HL-60 (cell line): Measurements from ENCODE around the gene DDX56.

Experiments
- DNase-seq, 2 experiments: peaks; one replicate each; pipeline ENCODE4 v3.0.0-alpha.2; 2010 to 2020; ENCODE audit warnings: low read depth in 1 of 2, low spot score in 1 of 2
- H3K27ac ChIP-seq: fragments of 250-450 bp; sonication (Bioruptor Pico); replicated peaks from 2 replicates; pipeline ENCODE4 v1.5.1; 2020; ENCODE audit warnings: mild to moderate bottlenecking, moderate library complexity
- H3K27me3 ChIP-seq: fragments of 250-450 bp; sonication (Bioruptor Pico); 2 replicates; pipeline ENCODE4 v1.5.1; 2021; ENCODE audit warnings: mild to moderate bottlenecking, moderate library complexity; ENCODE audit not compliant: insufficient read depth, poor library complexity, severe bottlenecking
- H3K4me3 ChIP-seq: replicated peaks from 2 replicates; pipeline ENCODE4 v1.5.1; 2011; ENCODE audit warnings: mild to moderate bottlenecking, control low read depth, low read length; ENCODE audit not compliant: insufficient read depth
- CTCF ChIP-seq: IDR thresholded peaks from one replicate; pipeline ENCODE4 v1.5.1; 2011; ENCODE audit warnings: low read length, control low read depth, inconsistent platforms; ENCODE audit not compliant: insufficient read depth
- GABPA ChIP-seq: IDR thresholded peaks from 2 replicates; pipeline ENCODE4 v1.6.1; 2012; ENCODE audit warnings: low read depth
- POLR2AphosphoS5 ChIP-seq: IDR thresholded peaks from 2 replicates; pipeline ENCODE4 v1.6.1; 2012; ENCODE audit warnings: low read depth
- SPI1 ChIP-seq: IDR thresholded peaks from 2 replicates; pipeline ENCODE4 v1.6.1; 2012; ENCODE audit warnings: low read depth, mild to moderate bottlenecking, borderline replicate concordance
- TF ChIP-seq, protein P1 (sequence below): IDR thresholded peaks from 2 replicates; pipeline ENCODE4 v1.6.1; 2012; ENCODE audit warnings: low read depth; ENCODE audit not compliant: insufficient replicate concordance

The DDX56 gene

GRCh38 chr7:44621750-44622103, 48.0 kb upstream of the DDX56 start:
- no peak overlapping the region for H3K27ac ChIP-seq
- no peak for TF ChIP-seq SPI1
- TF ChIP-seq GABPA: no peak
- no peak for TF ChIP-seq CTCF
- TF ChIP-seq, protein P1, sequence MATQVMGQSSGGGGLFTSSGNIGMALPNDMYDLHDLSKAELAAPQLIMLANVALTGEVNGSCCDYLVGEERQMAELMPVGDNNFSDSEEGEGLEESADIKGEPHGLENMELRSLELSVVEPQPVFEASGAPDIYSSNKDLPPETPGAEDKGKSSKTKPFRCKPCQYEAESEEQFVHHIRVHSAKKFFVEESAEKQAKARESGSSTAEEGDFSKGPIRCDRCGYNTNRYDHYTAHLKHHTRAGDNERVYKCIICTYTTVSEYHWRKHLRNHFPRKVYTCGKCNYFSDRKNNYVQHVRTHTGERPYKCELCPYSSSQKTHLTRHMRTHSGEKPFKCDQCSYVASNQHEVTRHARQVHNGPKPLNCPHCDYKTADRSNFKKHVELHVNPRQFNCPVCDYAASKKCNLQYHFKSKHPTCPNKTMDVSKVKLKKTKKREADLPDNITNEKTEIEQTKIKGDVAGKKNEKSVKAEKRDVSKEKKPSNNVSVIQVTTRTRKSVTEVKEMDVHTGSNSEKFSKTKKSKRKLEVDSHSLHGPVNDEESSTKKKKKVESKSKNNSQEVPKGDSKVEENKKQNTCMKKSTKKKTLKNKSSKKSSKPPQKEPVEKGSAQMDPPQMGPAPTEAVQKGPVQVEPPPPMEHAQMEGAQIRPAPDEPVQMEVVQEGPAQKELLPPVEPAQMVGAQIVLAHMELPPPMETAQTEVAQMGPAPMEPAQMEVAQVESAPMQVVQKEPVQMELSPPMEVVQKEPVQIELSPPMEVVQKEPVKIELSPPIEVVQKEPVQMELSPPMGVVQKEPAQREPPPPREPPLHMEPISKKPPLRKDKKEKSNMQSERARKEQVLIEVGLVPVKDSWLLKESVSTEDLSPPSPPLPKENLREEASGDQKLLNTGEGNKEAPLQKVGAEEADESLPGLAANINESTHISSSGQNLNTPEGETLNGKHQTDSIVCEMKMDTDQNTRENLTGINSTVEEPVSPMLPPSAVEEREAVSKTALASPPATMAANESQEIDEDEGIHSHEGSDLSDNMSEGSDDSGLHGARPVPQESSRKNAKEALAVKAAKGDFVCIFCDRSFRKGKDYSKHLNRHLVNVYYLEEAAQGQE: no peak
- TF ChIP-seq POLR2AphosphoS5: no peak
- H3K27me3 ChIP-seq: no peaks in the 10 kb centered on the region
- DNase-seq: no peak
- H3K4me3 ChIP-seq: no peak overlapping the region

DNA sequence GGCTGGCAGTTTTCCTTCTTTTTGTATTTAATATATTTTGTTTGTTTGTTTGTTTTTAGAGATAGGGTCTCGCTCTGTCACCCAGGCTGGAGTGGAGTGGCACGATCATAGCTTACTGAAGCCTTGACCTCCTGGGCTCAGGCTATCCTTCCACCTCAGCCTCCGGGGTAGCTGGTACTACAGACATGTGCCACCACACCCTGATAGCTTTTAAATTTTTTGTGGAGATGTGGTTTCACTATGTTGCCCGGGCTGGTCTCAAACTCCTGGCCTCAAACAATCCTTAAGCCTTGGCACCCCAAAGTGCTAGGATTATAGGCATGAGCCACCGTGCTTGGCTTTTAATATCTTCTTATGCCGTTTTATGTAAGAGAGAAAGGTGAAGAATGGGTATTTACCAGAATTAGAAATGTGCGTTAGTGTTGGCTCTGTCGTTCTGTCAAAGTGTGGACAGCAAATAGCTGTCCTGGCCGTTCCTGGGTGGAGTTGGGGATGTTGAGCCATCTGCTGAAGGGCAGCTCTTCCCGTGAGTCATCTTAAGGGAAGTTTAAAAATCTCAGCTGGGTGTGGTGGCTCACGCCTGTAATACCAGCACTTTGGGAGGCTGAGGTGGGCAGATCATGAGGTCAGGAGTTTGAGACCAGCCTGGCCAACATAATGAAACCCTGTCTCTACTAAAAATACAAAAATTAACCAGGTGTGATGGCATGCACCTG, 47.5 kb upstream of the DDX56 start:
- TF ChIP-seq POLR2AphosphoS5: no peak
- no peak for TF ChIP-seq GABPA
- no peak for TF ChIP-seq SPI1

DNA sequence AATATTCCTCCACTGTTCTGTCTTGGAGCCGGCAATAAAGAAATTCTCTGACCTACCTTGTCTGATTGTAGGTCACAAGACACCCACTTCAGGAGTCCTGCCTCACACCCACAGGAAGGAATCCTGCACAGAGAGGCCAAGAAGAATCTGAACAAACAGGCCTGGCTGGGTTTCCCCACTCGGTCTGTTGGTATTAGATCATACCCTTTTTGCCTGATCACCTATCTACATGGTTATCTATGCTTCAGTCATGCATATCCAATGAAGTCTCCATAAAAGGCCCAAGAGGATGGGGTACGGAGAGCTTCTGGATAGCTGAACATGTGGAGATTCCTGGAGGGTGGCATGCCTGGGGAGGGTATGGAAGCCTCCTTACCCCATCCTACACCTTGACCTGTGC, 45.0 kb upstream of the DDX56 start:
- no peak for DNase-seq
- Histone ChIP-seq H3K4me3 (no peak overlapping the region), H3K27me3 (no peaks in the 10 kb centered on the region), H3K27ac (no peak overlapping the region)
- no peak for TF ChIP-seq SPI1

More for the DNA sequence above, 47.5 kb upstream of the DDX56 start:
- H3K4me3 ChIP-seq: no peak overlapping the region
- DNase-seq: no peak
- H3K27ac ChIP-seq: no peak overlapping the region
- no peaks in the 10 kb centered on the region for H3K27me3 ChIP-seq

DNA sequence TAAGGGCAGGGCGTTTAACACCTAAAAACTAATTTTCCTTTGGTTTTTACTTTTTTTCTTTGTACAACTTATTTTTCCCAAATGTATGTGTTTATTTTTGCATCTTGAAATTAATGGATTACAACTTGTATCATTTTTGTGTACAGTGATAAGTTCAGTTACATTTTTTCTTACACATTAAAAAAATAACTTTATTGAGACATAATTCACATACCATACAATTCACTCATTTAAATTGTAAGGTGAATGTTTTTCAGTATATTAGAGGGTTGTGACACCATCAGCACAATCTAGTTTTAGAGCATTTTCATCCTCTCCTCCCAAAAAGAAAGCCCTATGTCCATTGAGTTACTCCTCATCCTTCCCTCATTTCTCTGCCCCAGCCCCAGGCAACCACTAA, 44.3 kb upstream of the DDX56 start:
- no peak for DNase-seq
- TF ChIP-seq CTCF (no peak), POLR2AphosphoS5 (no peak), SPI1 (no peak), GABPA (no peak)
- TF ChIP-seq, protein P1: no peak
- Histone ChIP-seq H3K27ac (no peak overlapping the region), H3K27me3 (no peaks in the 10 kb centered on the region), H3K4me3 (no peak overlapping the region)
